Raji (cell line): Measurements from ENCODE around the gene MUC4.

Experiments
- POLR2A ChIP-seq: IDR thresholded peaks from 2 replicates; pipeline ENCODE4 v1.6.1; 2011; ENCODE audit warnings: low read depth, low read length, control low read depth; ENCODE audit not compliant: insufficient read depth

MUC4 gene

GRCh38 chr3:195717852-195718476 is 93.8 kb downstream of the MUC4 start:
- no peak for TF ChIP-seq POLR2A

DNA sequence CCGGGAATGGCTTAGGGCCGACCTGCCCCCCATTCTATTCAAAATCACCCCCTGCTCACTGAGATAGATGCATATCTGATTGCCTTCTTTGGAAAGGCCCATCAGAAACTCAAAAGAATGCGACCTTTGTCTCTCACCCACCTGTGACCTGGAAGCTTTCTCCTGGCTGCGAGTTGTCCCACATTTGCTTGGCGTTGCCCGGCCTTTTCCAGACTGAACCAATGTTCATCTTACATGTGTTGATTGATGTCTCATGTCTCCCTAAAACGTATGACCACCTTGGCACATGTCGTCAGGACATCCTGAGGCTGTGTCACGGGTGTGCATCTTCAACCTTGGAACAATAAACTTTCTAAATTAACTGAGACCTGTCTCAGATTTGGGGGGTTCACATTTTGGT is 94.3 kb downstream of the MUC4 start:
- no peak for TF ChIP-seq POLR2A

GRCh38 chr3:195715583-195716266 is 96.0 kb downstream of the MUC4 start:
- TF ChIP-seq POLR2A, result no peak

DNA sequence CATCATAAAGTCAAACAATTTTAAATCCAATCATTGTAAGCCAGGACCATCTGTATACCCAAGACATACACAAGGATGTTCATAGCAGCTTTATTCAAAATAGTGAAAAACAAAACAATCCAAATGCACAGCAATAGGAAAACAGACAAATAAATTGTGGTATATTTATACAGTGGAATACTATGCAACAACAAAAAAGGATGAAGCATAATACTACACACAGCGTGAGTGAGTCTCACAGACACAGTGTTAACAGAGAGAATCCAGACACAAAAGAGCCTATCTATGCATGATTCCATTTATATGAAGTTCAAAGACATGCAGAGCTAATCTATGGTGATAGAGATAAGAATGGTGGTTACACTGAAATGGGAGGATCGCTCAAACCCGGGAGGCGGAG is 96.6 kb downstream of the MUC4 start:
- no peak for TF ChIP-seq POLR2A

GRCh38 chr3:195714380-195715011 is 97.2 kb downstream of the MUC4 start:
- TF ChIP-seq POLR2A, result no peak

GRCh38 chr3:195711813-195712534 is 99.8 kb downstream of the MUC4 start:
- TF ChIP-seq POLR2A, result no peak

DNA sequence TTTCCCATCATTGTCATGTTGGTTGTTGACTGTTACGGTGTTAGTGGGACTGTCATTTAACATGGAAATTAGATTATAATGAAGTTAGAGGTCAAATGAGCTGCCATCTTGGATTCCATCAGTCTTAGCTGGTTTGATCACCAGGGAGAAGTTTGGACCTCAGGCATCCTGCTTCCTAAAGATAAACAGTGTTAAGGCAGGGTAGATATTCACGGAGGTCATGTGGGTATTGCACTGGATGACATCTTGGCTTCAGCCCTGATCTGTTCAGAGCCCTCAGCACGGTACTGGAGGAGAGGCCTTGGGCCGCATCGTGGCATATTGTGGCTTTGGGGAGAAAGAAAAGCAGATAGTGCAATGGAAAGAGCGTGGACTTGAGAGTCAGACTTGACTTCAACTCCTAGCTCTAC is 102.0 kb downstream of the MUC4 start:
- no peak for TF ChIP-seq POLR2A

- TF ChIP-seq POLR2A, result no peak
Observed at GRCh38 chr3:195708626-195709481, 102.9 kb downstream of the MUC4 start.

DNA sequence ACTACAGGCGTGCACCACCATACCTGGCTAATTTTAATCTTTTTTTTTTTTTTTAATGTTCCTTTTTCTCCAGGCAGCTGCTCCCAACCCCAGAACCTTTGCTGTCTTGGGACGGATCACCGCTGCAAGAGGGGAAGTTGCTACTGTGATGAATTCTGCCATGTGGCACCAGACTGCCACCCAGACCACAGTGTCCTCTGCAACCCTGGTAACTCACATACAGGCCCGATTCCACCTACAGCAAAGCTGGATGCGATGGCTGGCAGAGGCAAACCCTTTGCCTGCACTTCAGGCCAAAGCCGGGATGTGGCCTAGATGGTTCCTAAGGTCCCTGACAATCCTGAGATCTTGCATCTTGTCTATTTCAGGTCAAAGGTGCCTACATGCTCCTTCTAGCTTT is 103.7 kb downstream of the MUC4 start:
- no peak for TF ChIP-seq POLR2A

DNA sequence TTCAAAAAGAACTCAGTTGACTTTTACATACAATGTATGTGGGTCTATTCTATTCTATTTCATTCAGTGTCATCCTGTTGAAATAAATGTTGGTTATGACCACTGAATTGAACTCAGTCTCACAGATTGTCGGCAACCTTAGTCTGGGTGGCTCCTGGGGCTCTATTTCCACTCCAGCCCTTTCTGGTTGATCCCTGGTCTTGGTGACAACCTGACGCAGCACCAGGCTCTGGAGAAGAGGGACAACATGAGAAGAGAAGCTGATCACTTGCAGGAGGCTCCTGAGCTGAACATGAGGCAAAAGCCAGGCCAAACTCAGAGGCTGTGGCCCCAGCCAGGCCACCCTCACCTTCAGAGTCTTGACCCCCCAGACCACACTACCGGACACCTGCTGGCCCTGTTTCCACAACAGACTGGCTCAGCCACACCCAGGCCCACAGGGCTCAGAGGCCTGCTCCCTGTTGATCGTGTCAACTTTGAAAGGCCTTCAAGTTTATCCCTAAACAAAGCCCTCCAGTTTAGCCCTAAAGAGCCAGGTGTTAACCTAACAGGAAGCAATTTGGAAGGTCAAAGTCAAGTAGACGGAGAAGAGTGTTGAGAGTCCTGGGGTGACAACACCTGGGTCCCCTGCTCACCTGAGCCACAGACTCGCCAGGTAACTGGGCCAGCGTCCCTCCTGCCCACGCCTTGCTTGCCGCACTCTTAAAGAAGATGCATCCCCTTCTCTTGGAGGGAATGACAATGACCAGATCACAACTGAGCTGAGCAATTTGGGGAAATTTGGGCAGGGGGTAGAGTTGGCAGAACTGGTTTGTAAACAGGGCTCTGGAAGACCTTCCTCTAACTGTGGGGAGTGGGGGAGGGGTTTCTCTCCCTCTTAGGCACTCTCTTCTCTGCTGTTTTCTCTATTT is 106.4 kb downstream of the MUC4 start:
- TF ChIP-seq POLR2A, result no peak

DNA sequence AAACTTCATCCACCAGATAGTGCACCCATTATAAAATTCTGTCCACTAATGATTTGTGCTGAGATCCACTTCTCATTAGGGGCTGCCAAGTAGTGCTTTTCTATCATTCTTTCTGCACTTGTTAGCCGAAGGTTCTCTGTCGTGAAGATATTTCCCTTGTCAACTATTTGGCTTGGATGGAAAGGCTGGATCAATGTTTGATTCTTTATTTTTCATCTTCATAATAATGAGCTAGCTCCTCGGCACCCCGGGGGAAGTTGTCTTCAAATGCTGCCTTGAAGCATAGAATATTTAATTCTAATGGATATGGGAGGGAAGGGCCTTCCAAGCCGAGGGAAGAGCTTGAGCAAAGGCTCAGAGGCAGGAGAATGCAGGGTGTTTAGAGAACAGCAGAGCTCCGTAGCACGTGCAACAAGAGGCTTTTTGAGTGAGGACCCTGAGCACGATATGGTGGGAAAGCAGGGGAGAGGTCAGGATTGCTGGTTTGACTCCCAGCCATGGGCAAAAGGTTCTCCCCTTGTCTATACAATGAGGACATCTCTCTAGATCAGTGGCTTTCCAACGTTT is 107.2 kb downstream of the MUC4 start:
- TF ChIP-seq POLR2A, result no peak

- no peak for TF ChIP-seq POLR2A
Observed at GRCh38 chr3:195703776-195704175, 108.0 kb downstream of the MUC4 start.
